Hippocampal formation (tissue), 2 donors: ENCODE results near the gene RGPD8.

Experiments used
- DNase-seq, 2 donors: peaks; one replicate each; lab custom pipeline; 2025; lab: John Stamatoyannopoulos, UW

RGPD8 gene

GRCh38 chr2:112335600-112335999 is 97.8 kb downstream of the RGPD8 start:
- no peak for DNase-seq

- no peak for DNase-seq
Observed at GRCh38 chr2:112332123-112332696, 101.2 kb downstream of the RGPD8 start.

GRCh38 chr2:112322919-112323318 is 110.5 kb downstream of the RGPD8 start:
- no peak for DNase-seq

GRCh38 chr2:112321375-112322320 is 111.8 kb downstream of the RGPD8 start:
- DNase-seq = no peak
